Retinal pigment epithelial cell (primary cell): ENCODE results near the gene SNRPA1.
A peak's percentile ranks its signal among the peaks of the same experiment; 100 is the strongest.

Source experiments
- DNase-seq: peaks from one replicate; pipeline ENCODE4 v3.0.0-alpha.2; 2010; ENCODE audit warnings: low read depth
- H3K4me3 ChIP-seq: 2 replicates; pipeline ENCODE4 v1.5.1; 2011; ENCODE audit warnings: mild to moderate bottlenecking, low read length, control low read depth, moderate library complexity
- CTCF ChIP-seq: conservative IDR thresholded peaks from 2 replicates; pipeline ENCODE4 v1.5.1; 2011; ENCODE audit warnings: low read depth, low read length, control low read depth, inconsistent platforms

Gene SNRPA1

GRCh38 chr15:101324524-101325177 is 29.6 kb upstream of the SNRPA1 start:
- no peak for DNase-seq
- no peak overlapping the region for H3K4me3 ChIP-seq
- no peak for TF ChIP-seq CTCF

- TF ChIP-seq CTCF, result no peak
- no peak for DNase-seq
- no peak overlapping the region for H3K4me3 ChIP-seq
Observed at GRCh38 chr15:101323793-101324523, 28.9 kb upstream of the SNRPA1 start.

GRCh38 chr15:101322854-101323477 is 27.9 kb upstream of the SNRPA1 start:
- no peak for DNase-seq
- no peak for TF ChIP-seq CTCF
- no peak overlapping the region for H3K4me3 ChIP-seq

GRCh38 chr15:101322016-101322695 is 27.1 kb upstream of the SNRPA1 start:
- TF ChIP-seq CTCF, result no peak
- DNase-seq, result no peak
- H3K4me3 ChIP-seq, result no peak overlapping the region

GRCh38 chr15:101320501-101321052 is 25.5 kb upstream of the SNRPA1 start:
- H3K4me3 ChIP-seq, result no peak overlapping the region
- no peak for DNase-seq
- peak; percentile 38 for TF ChIP-seq CTCF

- no peak for TF ChIP-seq CTCF
Observed at GRCh38 chr15:101318839-101319238, 23.8 kb upstream of the SNRPA1 start.

More at GRCh38 chr15:101318839-101319238, 23.8 kb upstream of the SNRPA1 start:
- H3K4me3 ChIP-seq, result no peak overlapping the region
- DNase-seq, result no peak
